Measurements from ENCODE around the gene EYA2. TPM values are rescaled to one million over a fixed set of nuclear protein-coding genes. Genes with fewer than 3 reads are reported as not detected.
"Not testable (repeated sequence)": the region's sequence is repeated elsewhere in the genome, so short reads cannot be mapped to it uniquely, and the experiment has no call there.

EYA2 gene
- total and polyA plus RNA-seq, 7 donors = 1.2 to 11.8 (median 3.3) TPM

GRCh38 chr20:46879386-46879785 is 15.3 kb upstream of the EYA2 start:
- Histone ChIP-seq H3K27ac (no peak overlapping the region), H3K4me3 (no peak overlapping the region), H3K4me1 (no peaks in the 10 kb centered on the region), H3K9me3 (no peaks in the 10 kb centered on the region), H3K27me3 (peaks cover 0 to 4% (median 0%) of the 10 kb centered on the region in 3 donors), H3K36me3 (no peaks in the 10 kb centered on the region)
- 85 to 91% methylated on average over 5 of the region's 5 CpGs for WGBS, 2 donors
- no peak for DNase-seq
- intact Hi-C loops (cut with DNase I) = no loop called here
- TF ChIP-seq POLR2AphosphoS5 (IDR thresholded peaks at IDR 0.05) (no peak), CTCF (IDR thresholded peaks at IDR 0.05) (no peak), POLR2A (IDR thresholded peaks at IDR 0.05) (no peak), EP300 (IDR thresholded peaks at IDR 0.05) (no peak)

GRCh38 chr20:46879963-46880362 is 14.7 kb upstream of the EYA2 start:
- H3K4me1 ChIP-seq; H3K36me3 ChIP-seq; H3K4me3 ChIP-seq; DNase-seq; intact Hi-C loops (cut with DNase I); H3K9me3 ChIP-seq; H3K27me3 ChIP-seq; H3K27ac ChIP-seq: not testable (repeated sequence)
- 88 to 90% methylated on average over 5 of the region's 5 CpGs for WGBS, 2 donors

- H3K9me3 ChIP-seq = no peaks in the 10 kb centered on the region
- no peak overlapping the region for H3K27ac ChIP-seq
- no peak overlapping the region for H3K4me3 ChIP-seq
- intact Hi-C loops (cut with DNase I) = no loop called here
- H3K36me3 ChIP-seq = no peaks in the 10 kb centered on the region
- DNase-seq = no peak
- no peaks in the 10 kb centered on the region for H3K4me1 ChIP-seq
- peaks cover 0 to 4% (median 0%) of the 10 kb centered on the region in 3 donors for H3K27me3 ChIP-seq
- no peak for TF ChIP-seq POLR2AphosphoS5 (IDR thresholded peaks at IDR 0.05)
- no peak for TF ChIP-seq EP300 (IDR thresholded peaks at IDR 0.05)
- TF ChIP-seq CTCF (IDR thresholded peaks at IDR 0.05) = no peak
- no peak for TF ChIP-seq POLR2A (IDR thresholded peaks at IDR 0.05)
- WGBS, 2 donors = 57 to 85% methylated on average over 6 of the region's 6 CpGs
Observed at GRCh38 chr20:46883892-46884291, 10.8 kb upstream of the EYA2 start.

- TF ChIP-seq POLR2AphosphoS5 (IDR thresholded peaks at IDR 0.05) (no peak), CTCF (IDR thresholded peaks at IDR 0.05) (no peak), EP300 (IDR thresholded peaks at IDR 0.05) (no peak)
- no peak for DNase-seq
- Histone ChIP-seq H3K4me1 (peaks cover 0 to 16% (median 7%) of the 10 kb centered on the region in 4 donors), H3K27ac (no peak overlapping the region), H3K9me3 (peaks cover 0 to 6% (median 3%) of the 10 kb centered on the region in 4 donors), H3K36me3 (no peaks in the 10 kb centered on the region), H3K4me3 (no peak overlapping the region), H3K27me3 (peaks cover 7 to 24% (median 13%) of the 10 kb centered on the region in 3 donors)
- intact Hi-C loops (cut with DNase I) = no loop called here
Observed at GRCh38 chr20:46890682-46891081, 4.0 kb upstream of the EYA2 start.

- intact Hi-C loops (cut with DNase I) = no loop called here
- Histone ChIP-seq H3K4me1 (peaks cover 0 to 18% (median 8%) of the 10 kb centered on the region in 4 donors), H3K9me3 (peaks cover 0 to 6% (median 3%) of the 10 kb centered on the region in 4 donors), H3K36me3 (no peaks in the 10 kb centered on the region), H3K27me3 (peaks cover 7 to 47% (median 18%) of the 10 kb centered on the region in 3 donors), H3K27ac (no peak overlapping the region), H3K4me3 (no peak overlapping the region)
- DNase-seq = no peak
- no peak for TF ChIP-seq CTCF (IDR thresholded peaks at IDR 0.05)
- 87 to 90% methylated on average over 3 of the region's 3 CpGs for WGBS, 2 donors
Observed at GRCh38 chr20:46893051-46893450, 1.6 kb upstream of the EYA2 start.

All from sigmoid colon (tissue), 7 donors.